Nephron progenitor cell (in vitro differentiated cells): ENCODE results near the gene CCDC191.
A peak's percentile ranks its signal among the peaks of the same experiment; 100 is the strongest.

ENCODE experiments used
- DNase-seq: peaks from one replicate; pipeline ENCODE4 v3.0.0; 2021
- H3K27ac Mint-ChIP-seq: 2 replicates; pipeline ENCODE4 v1.8.0; 2021; ENCODE audit warnings: mild to moderate bottlenecking, moderate library complexity, mixed read lengths
- H3K27me3 Mint-ChIP-seq: 2 replicates; pipeline ENCODE4 v1.8.0; 2021; ENCODE audit warnings: mild to moderate bottlenecking, low read depth, mixed read lengths; ENCODE audit not compliant: poor library complexity
- H3K36me3 Mint-ChIP-seq: 2 replicates; pipeline ENCODE4 v1.8.0; 2021; ENCODE audit warnings: low read depth, mixed read lengths
- H3K4me1 Mint-ChIP-seq: 2 replicates; pipeline ENCODE4 v1.8.0; 2021; ENCODE audit warnings: mixed read lengths
- H3K4me3 Mint-ChIP-seq: 2 replicates; pipeline ENCODE4 v1.8.0; 2021; ENCODE audit warnings: mild to moderate bottlenecking, moderate library complexity, mixed read lengths
- H3K9me3 Mint-ChIP-seq: 2 replicates; pipeline ENCODE4 v1.8.0; 2021; ENCODE audit warnings: mild to moderate bottlenecking, moderate library complexity, mixed read lengths
- CTCF ChIP-seq: fragments of 200-600 bp; sonication (generic); IDR thresholded peaks from 2 replicates; pipeline ENCODE4 v1.5.0; 2021; ENCODE audit warnings: antibody characterized with exemption

Gene CCDC191

GRCh38 chr3:114033721-114034120, 22.6 kb downstream of the CCDC191 start:
- Mint-ChIP-seq H3K27ac (no peak overlapping the region), H3K4me1 (no peaks in the 10 kb centered on the region), H3K4me3 (no peak overlapping the region), H3K36me3 (peaks cover 12% of the 10 kb centered on the region), H3K27me3 (no peaks in the 10 kb centered on the region), H3K9me3 (no peaks in the 10 kb centered on the region)
- no peak for TF ChIP-seq CTCF
- no peak for DNase-seq

DNA sequence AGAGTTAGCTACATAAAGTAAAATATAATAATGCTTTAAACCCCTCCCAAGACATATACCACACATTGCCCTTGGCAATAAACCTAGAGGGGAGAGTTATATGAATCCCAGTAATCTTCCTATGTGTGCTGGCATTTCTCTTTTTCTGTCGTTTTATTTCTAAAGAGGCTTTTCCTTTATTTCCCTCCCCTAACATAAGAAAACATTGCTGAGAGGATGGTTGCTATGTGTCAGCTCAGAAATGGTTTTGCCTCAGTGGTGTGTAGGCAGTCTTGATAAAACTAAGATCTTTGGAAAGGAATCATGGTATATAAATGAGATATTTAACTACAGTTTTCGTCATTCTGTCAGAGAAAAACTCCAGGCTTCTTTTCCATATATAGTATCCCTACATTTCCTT, 30.0 kb downstream of the CCDC191 start:
- H3K9me3 Mint-ChIP-seq: peaks cover 3% of the 10 kb centered on the region
- H3K4me1 Mint-ChIP-seq: peaks cover 24% of the 10 kb centered on the region
- no peak for DNase-seq
- no peak for TF ChIP-seq CTCF
- H3K27ac Mint-ChIP-seq: no peak overlapping the region
- H3K4me3 Mint-ChIP-seq: no peak overlapping the region
- H3K27me3 Mint-ChIP-seq: no peaks in the 10 kb centered on the region
- peaks cover 12% of the 10 kb centered on the region for H3K36me3 Mint-ChIP-seq

DNA sequence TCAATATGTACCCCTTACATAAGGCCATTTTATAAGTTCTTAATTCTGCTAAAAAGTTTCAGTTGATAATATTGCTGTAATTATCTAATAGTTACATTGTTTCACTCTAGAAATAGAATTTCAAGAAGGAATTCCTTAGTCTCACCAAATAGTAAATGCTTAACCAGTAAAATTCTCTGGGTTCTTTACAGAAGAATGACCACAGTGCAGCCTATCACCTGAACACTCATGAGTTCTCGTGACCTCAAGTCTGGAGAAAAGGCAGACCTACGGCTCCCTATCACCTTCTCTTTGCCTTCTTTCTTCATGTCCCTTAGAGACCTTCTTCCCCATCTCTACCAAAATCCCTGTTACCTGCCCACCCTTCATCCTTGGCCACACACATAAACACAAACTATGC, 30.9 kb downstream of the CCDC191 start:
- Mint-ChIP-seq H3K4me1 (peaks cover 30% of the 10 kb centered on the region), H3K27ac (no peak overlapping the region)

DNA sequence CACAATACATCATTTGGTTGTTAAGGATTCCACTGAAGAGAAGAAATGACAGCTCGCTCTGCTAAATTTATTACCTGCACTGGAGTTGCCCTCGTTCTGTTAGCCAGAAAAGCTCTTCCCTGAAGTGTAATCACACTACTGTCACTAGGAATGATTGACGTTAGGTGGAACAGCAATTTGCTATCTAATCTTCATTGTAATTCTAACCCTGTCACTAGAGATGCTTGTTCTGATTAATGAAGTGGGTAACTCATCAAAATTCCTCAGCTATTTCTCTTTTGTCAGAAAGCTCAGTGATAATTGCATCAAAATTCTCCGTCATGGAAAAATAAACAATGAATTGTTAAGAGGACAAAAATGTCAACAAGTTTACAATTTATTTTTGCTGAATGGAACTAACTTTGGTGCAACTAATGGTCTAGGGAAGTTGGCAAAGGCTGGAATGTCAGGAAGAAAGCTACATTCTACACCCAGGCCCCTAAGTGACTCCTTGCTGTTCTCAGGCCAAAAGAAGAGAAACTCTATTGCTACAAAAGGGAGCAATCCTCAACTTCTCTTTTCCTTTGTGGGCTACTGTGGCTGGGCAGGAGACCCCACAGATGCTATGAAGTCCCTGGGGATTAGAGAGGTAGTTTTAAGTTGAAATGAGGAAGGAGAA, 34.1 kb downstream of the CCDC191 start:
- no peaks in the 10 kb centered on the region for H3K27me3 Mint-ChIP-seq
- peak; percentile 17 for DNase-seq
- peaks cover 3% of the 10 kb centered on the region for H3K9me3 Mint-ChIP-seq
- H3K36me3 Mint-ChIP-seq: peaks cover 12% of the 10 kb centered on the region
- no peak for TF ChIP-seq CTCF
- peak overlapping the region; percentile 70 for H3K27ac Mint-ChIP-seq
- H3K4me3 Mint-ChIP-seq: peak overlapping the region; percentile 9
- peaks cover 30% of the 10 kb centered on the region for H3K4me1 Mint-ChIP-seq

More for the DNA sequence above, 30.9 kb downstream of the CCDC191 start:
- TF ChIP-seq CTCF: no peak
- H3K36me3 Mint-ChIP-seq: peaks cover 12% of the 10 kb centered on the region
- DNase-seq: no peak
- no peaks in the 10 kb centered on the region for H3K27me3 Mint-ChIP-seq
- H3K9me3 Mint-ChIP-seq: peaks cover 3% of the 10 kb centered on the region
- no peak overlapping the region for H3K4me3 Mint-ChIP-seq

- Mint-ChIP-seq H3K4me1 (peaks cover 22% of the 10 kb centered on the region), H3K4me3 (no peak overlapping the region), H3K36me3 (peaks cover 12% of the 10 kb centered on the region), H3K9me3 (peaks cover 3% of the 10 kb centered on the region), H3K27me3 (no peaks in the 10 kb centered on the region), H3K27ac (no peak overlapping the region)
- TF ChIP-seq CTCF: no peak
- no peak for DNase-seq
Measured at GRCh38 chr3:114020907-114021306, 35.4 kb downstream of the CCDC191 start.

- no peak for TF ChIP-seq CTCF
- H3K36me3 Mint-ChIP-seq: no peaks in the 10 kb centered on the region
Measured at GRCh38 chr3:114019486-114019885, 36.8 kb downstream of the CCDC191 start.

More at GRCh38 chr3:114019486-114019885, 36.8 kb downstream of the CCDC191 start:
- Mint-ChIP-seq H3K4me1 (peaks cover 22% of the 10 kb centered on the region), H3K4me3 (no peak overlapping the region), H3K27me3 (no peaks in the 10 kb centered on the region), H3K9me3 (peaks cover 3% of the 10 kb centered on the region), H3K27ac (peak overlapping the region; percentile 15)
- DNase-seq: no peak
